ENCODE measurements around the gene GCK.
A peak's percentile ranks its signal among the peaks of the same experiment; 100 is the strongest.
"Not testable (repeated sequence)": the region's sequence is repeated elsewhere in the genome, so short reads cannot be mapped to it uniquely, and the experiment has no call there.

Gene GCK

GRCh38 chr7:44200699-44201461, 11.6 kb upstream of the GCK start, which contains the start of gene YKT6:
Gene YKT6, plus strand, starts transcription at chr7:44200978. Its CDS starts 158 bp downstream, at chr7:44201136.
- DNase-seq, result peak; percentile 93 to 96

- not testable (repeated sequence) for DNase-seq
Observed at GRCh38 chr7:44200163-44200562, 10.9 kb upstream of the GCK start.

- no peak for DNase-seq
Observed at GRCh38 chr7:44197474-44197873, 8.2 kb upstream of the GCK start.

GRCh38 chr7:44196450-44196872, 7.2 kb upstream of the GCK start:
- DNase-seq, result peak; percentile 20 to 24

- no peak for DNase-seq
Observed at GRCh38 chr7:44195889-44196288, 6.7 kb upstream of the GCK start.

- no peak for DNase-seq
Observed at GRCh38 chr7:44194562-44195145, 5.4 kb upstream of the GCK start.

- DNase-seq, result no peak
Observed at GRCh38 chr7:44194069-44194468, 4.8 kb upstream of the GCK start.

- no peak for DNase-seq
Observed at GRCh38 chr7:44193011-44193802, 4.0 kb upstream of the GCK start.

- no peak for DNase-seq
Observed at GRCh38 chr7:44191171-44191570, 1.9 kb upstream of the GCK start.

- no peak for DNase-seq
Observed at GRCh38 chr7:44189993-44190872, 994 bp upstream of the GCK start.

- no peak for DNase-seq
Observed at GRCh38 chr7:44188480-44189225, 586 bp downstream of the GCK start.

- DNase-seq, result no peak
Observed at GRCh38 chr7:44187636-44188416, 1.4 kb downstream of the GCK start.

GRCh38 chr7:44186736-44187135, 2.5 kb downstream of the GCK start:
- no peak for DNase-seq

GRCh38 chr7:44185729-44186128, 3.5 kb downstream of the GCK start:
- no peak for DNase-seq

- DNase-seq, result no peak
Observed at GRCh38 chr7:44184873-44185446, 4.3 kb downstream of the GCK start.

GRCh38 chr7:44184206-44184872, 4.9 kb downstream of the GCK start:
- no peak for DNase-seq

GRCh38 chr7:44183386-44183785, 5.9 kb downstream of the GCK start:
- no peak for DNase-seq

GRCh38 chr7:44182827-44183226, 6.4 kb downstream of the GCK start:
- DNase-seq, result no peak

GRCh38 chr7:44180631-44181030, 8.6 kb downstream of the GCK start:
- no peak for DNase-seq

- DNase-seq, result no peak
Observed at GRCh38 chr7:44177570-44178131, 11.6 kb downstream of the GCK start.

All from NCI-H1930 (cell line).